SK-N-SH treated with all-trans-retinoic acid at 6 μM for 48 hours (cell line): ENCODE results near the gene KLHL14.

ENCODE experiments used
- ARNTL ChIP-seq: fragments of 450-650 bp; formaldehyde crosslinking; IDR thresholded peaks from 2 replicates; pipeline ENCODE4 v1.5.0; 2020; ENCODE audit warnings: low read depth, mild to moderate bottlenecking, moderate library complexity, borderline replicate concordance
- CSDC2 ChIP-seq: fragments of 250-450 bp; sonication (Bioruptor Pico); IDR thresholded peaks from 2 replicates; pipeline ENCODE4 v1.5.0; 2020; ENCODE audit warnings: mild to moderate bottlenecking, moderate library complexity
- ISL1 ChIP-seq: fragments of 250-450 bp; sonication (Bioruptor Pico); IDR thresholded peaks from 2 replicates; pipeline ENCODE4 v2.1.2; 2022; ENCODE audit warnings: mild to moderate bottlenecking, moderate library complexity
- PATZ1 ChIP-seq: fragments of 250-450 bp; sonication (Bioruptor Pico); IDR thresholded peaks from 2 replicates; pipeline ENCODE4 v1.8.0; 2020; ENCODE audit warnings: mild to moderate bottlenecking, moderate library complexity, borderline replicate concordance
- RARB ChIP-seq: fragments of 250-450 bp; sonication (Bioruptor Pico); IDR thresholded peaks from 2 replicates; pipeline ENCODE4 v1.8.0; 2021; ENCODE audit warnings: mild to moderate bottlenecking, moderate library complexity
- TSHZ2 ChIP-seq: fragments of 250-450 bp; sonication (Bioruptor Pico); IDR thresholded peaks from 2 replicates; pipeline ENCODE4 v1.5.0; 2020; ENCODE audit warnings: mild to moderate bottlenecking, moderate library complexity
- ZNF8 ChIP-seq: fragments of 450-650 bp; formaldehyde crosslinking; IDR thresholded peaks from 2 replicates; pipeline ENCODE4 v1.5.0; 2020; ENCODE audit warnings: mild to moderate bottlenecking, moderate library complexity

- no peak for TF ChIP-seq CSDC2 (CRISPR knock-in tag)
- no peak for TF ChIP-seq ISL1
- TF ChIP-seq TSHZ2 (CRISPR knock-in tag) = no peak
- no peak for TF ChIP-seq PATZ1
- TF ChIP-seq ZNF8 (CRISPR knock-in tag) = no peak
- TF ChIP-seq RARB (CRISPR knock-in tag) = no peak
- TF ChIP-seq ARNTL (CRISPR knock-in tag) = no peak
Observed at GRCh38 chr18:32804134-32804888, 31.5 kb upstream of the KLHL14 start.
